Transverse colon (tissue), 4 donors: ENCODE results near the gene FAM162A.

Experiments
- POLR2A ChIP-seq: fragments of 450-650 bp; IDR thresholded peaks from one replicate; pipeline ENCODE4 v1.6.1; 2016; ENCODE audit warnings: antibody characterized with exemption, mild to moderate bottlenecking, moderate library complexity
- POLR2AphosphoS5 ChIP-seq, 3 donors: sonication (generic); formaldehyde crosslinking; IDR thresholded peaks; one replicate each; pipeline ENCODE4 v1.6.1; 2016; ENCODE audit warnings: antibody characterized with exemption in 3 of 3
- TF ChIP-seq, protein P1 (sequence below), 5 experiments: fragments of 200-600 bp in 3 of 5; fragments of 450-650 bp in 2 of 5; sonication (generic) in 3 of 5; IDR thresholded peaks; 1 replicate in 2 of 5; 2 replicates in 3 of 5; pipeline ENCODE4 v1.5.1; 2016 to 2017; ENCODE audit warnings: antibody characterized with exemption in 5 of 5, inconsistent platforms in 3 of 5, mild to moderate bottlenecking in 2 of 5, moderate library complexity in 1 of 5

GRCh38 chr3:122383771-122384697 is at the start of gene FAM162A:
- TF ChIP-seq POLR2A (peak; percentile 95), POLR2AphosphoS5 (IDR thresholded peaks at IDR 0.05) (peak; percentile 97 to 98 (median 97))
- TF ChIP-seq, protein P1, sequence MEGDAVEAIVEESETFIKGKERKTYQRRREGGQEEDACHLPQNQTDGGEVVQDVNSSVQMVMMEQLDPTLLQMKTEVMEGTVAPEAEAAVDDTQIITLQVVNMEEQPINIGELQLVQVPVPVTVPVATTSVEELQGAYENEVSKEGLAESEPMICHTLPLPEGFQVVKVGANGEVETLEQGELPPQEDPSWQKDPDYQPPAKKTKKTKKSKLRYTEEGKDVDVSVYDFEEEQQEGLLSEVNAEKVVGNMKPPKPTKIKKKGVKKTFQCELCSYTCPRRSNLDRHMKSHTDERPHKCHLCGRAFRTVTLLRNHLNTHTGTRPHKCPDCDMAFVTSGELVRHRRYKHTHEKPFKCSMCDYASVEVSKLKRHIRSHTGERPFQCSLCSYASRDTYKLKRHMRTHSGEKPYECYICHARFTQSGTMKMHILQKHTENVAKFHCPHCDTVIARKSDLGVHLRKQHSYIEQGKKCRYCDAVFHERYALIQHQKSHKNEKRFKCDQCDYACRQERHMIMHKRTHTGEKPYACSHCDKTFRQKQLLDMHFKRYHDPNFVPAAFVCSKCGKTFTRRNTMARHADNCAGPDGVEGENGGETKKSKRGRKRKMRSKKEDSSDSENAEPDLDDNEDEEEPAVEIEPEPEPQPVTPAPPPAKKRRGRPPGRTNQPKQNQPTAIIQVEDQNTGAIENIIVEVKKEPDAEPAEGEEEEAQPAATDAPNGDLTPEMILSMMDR (IDR thresholded peaks at IDR 0.05) = peak in 4 of 5 experiments; percentile 26 to 69 (median 47)
